Stimulated activated CD8-positive, alpha-beta memory T cell treated with anti-CD3 and anti-CD28 coated beads, Interleukin-7, amount 100 ng/mL, for 1 hour (primary cell): ENCODE data around the gene ZC3H4.
A peak's percentile ranks its signal among the peaks of the same experiment; 100 is the strongest.
"Not testable (repeated sequence)": the region's sequence is repeated elsewhere in the genome, so short reads cannot be mapped to it uniquely, and the experiment has no call there.

ENCODE experiments used
- DNase-seq, 2 donors: peaks; one replicate each; pipeline ENCODE4 v3.0.0-alpha.2; 2020; ENCODE audit warnings: low read depth in 2 of 2

The ZC3H4 gene

DNA sequence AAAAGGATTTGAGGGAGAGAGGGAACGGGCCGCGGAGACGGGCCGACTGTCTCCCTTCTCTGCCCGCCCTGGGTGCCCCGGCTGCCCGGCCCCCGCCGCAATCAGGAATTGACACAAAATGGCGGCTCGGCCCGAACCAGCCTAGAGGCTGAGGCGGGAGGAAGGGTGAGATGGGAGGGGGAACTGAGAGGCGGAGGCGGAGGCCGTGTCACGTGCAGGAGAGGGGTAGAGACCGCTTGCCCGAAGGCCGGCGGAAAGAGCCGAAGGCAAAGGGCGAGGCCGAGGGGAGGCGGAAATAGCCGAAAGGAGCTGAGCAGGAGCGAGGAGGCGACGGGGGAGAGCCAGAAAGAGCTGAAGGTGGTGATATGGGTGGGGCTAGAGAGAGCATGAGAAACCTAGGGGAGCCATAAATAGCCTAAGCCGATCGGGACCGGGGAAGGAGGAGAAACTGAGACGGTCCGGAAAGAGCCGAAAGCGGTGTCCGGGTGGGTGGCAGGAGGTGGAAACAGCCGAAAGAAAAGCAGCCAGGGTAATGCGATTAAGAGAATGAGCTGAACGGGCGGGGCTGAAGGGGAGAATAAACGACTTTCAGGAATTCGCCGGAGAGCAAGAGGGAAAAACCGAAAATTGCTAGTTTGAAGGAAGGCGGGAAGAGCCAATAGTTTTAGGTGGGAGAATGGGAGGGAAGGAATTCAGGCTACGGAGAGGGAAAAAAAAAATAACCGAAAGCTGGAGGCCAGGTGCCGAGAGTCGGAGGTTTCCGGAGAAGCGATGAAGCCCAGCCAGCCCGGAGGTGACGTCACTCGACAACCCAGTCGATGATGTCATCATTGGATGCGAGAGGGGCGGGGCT is at the start of gene ZC3H4:
ZC3H4 (minus strand) TSS at position 780 of the 853 bp plus-strand sequence. CDS start 1,192 bp downstream, outside the sequence.
- DNase-seq: peak; percentile 98

DNA sequence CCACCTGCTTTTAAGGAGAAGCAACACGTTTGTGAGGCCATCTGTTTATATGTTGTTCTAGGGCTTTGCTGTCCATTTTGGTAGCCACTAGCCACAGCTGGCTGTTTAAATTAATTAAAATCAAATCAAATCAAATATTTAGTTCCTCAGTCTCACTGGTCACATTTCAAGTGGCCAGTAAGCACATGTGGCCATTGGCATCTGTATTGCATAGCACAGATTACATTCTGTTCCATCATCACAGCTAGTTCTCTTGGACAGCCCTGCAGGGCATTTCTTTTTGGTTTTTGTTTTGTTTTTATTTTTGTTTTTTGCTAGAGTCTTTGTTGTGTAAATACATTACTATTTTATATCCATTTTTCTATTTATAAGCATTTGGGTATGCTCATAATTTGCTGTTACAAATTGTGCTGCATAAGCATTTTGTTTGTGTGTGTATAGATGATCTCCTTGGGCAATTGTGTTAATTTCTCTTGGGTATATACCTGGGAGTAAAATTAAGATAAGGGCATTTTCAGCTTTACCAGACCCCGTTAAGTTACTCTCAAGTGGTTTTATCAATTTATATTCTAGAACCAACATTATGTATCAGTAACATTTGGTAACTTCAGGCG is 48.4 kb upstream of the ZC3H4 start:
- no peak for DNase-seq

DNA sequence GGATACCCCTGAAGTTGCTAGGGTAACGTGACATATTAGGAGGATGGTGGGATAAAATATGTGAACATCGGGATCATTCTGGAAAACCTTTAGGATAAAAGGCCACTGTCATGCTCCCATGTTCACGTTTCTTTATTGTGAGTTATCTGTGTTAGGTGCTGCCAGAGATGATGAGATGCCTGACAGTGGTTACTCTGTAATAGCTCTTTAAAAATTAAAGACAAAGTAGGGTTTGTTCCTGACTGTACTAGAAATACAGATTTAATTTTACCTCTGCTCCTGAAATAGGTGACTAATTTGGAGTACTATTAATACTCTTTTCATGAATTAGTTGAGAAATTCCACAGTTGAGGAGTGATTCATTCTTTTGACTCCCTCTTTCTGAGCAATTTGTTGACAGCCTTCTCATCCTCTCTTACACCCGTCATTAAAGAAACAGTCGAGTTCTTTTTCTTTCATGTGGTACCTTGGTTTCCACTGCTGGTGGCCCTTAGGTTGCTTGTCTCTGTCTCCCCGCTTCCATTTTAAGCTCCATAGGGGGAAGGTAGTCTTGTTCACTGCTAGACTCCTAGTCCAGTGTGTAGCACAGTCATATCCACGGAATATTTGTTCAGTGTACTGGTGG is 45.4 kb upstream of the ZC3H4 start:
- DNase-seq: no peak

DNA sequence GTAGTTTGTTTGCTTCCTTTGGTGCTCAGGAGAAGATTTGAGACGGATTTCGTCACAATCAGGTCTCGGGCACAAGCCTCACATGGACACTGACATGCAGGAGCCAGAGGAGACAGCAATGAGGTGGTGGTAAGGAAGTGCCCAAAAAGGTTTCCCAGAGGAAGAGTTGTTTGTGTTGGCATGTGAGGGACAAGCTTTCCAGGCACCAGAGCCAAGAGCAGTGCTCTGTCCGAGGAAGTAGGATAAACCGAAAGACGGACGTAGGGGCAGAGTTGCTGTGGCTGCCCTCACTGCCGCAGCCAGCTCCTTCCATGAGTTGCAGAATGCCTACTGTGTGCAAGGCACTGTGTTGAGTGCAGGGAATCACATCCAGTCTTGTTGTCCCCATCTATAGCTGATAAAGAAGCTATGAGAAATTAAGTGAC is 44.8 kb upstream of the ZC3H4 start:
- no peak for DNase-seq

DNA sequence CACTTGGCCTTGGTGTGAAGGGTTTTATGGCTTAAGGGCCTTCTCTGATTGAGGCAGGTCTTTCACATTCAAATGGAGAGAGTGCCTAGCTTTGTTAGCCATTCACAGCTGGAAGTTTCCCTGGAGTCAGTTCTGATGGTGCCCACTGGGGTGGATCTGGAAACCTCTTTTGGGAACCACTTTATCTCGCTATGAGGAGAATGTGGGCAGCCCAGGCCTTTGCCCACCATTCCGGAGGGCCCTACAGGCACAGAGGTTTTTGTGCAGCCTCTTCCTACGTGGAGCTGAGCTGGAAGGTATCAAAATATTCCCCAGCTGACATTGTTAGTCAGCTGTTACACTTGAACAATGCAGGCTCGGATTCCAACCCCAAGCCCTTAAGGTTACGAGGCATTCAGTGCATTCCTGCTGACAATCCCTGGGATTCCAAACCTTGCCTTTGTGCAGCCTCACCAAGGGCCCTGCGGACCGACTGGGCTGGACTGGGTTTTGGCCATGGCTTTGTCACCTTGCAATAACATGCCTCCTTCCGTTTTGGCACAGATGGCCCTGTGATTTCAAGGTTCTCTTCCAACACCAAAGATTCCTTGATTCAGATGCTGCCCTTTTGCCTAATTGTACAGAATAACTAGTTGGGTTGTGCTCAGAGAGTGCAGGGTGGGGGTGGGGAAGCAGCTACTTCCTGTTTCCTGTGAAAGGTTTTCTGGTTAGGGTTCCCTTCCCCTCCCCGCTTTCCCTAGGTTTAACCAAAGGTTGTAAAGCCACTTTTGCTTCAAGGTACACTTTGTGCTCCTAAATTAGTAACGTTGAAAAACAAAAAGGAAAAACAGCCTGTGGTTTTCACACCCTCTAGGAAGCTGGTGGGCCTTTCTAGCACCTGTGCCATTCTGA is 44.1 kb upstream of the ZC3H4 start:
- DNase-seq: no peak

DNA sequence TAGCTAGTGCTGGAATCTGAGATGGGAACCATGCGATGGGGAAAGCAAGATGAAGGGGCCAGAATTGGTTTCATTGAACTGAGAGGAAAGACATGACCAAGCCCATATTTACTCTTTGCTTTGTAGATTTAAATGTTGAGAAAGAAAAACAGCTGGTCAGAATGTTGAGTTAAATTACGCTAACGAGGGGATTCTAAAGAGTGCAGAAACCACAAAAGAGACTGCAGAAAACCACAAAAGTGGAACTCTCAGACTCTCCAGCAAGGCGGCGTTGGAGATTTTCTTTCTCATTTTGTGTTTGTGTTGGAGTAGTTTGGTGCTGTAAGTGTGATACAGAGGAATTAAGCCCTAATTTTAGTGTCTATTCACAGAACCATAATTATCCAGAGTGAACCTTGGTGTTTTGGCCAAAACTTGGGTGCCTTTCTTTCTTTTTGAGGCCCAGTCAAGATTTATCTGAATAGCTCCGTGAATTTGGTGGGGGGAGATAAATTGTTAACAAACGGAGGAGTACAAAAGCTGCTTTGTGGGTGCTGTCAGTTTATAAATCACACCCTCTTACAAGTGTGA is 43.4 kb upstream of the ZC3H4 start:
- DNase-seq: no peak

DNA sequence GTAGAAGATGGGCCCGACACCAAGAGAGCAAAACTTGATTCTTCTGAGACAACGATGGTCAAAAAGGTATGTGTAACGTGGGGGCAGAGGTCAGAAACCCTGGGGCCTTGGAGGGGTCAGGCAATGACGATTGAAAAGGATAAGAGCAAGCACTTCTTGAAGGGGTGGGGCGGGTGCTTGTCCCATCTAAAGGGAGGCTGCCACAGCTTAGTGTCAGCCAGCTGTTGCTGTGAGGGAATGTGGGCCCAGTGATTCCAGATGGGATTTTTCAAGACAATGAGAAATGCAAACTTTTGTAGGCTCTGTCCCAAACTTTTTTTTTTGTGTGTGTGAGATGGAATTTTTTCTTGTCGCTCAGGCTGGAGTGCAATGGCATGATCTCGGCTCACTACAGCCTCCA is 41.6 kb upstream of the ZC3H4 start:
- no peak for DNase-seq

DNA sequence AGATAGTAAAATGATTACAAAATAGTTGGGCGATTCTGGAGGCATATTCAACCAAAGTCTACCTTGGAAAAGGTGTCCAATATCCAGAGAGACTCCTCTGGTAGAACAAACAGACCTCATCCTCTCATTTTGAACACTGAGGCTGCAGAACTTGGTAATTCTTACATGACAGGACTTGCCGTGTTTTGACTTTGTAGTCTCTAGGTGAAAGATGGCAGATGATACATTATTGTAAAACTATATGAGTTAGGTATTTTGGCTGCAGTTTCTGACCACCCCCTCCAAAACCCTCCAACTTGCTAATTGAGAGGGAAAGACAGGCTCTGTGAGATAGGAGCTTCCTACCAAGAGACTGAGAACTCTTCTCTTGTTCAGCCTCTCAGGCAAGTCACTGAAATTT is 39.7 kb upstream of the ZC3H4 start:
- DNase-seq: no peak

DNA sequence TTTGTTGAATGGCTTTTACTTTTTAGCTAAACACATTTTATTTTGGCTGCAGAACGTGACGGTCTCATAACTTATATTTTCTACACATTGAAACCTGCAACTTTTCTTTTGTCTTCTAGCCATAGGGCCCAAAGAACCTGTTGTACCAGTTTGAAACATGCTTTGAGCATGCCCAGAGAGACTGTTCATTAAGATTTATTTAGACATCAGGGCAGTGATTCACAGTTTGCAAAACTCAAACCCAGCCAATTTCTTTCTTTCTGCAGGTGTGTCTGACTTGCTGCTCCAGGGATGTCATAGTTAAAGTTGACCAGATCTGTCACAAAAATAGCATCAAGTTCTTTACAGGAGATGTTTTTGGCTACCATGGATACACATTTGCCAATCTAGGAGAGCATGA is 39.1 kb upstream of the ZC3H4 start:
- no peak for DNase-seq

DNA sequence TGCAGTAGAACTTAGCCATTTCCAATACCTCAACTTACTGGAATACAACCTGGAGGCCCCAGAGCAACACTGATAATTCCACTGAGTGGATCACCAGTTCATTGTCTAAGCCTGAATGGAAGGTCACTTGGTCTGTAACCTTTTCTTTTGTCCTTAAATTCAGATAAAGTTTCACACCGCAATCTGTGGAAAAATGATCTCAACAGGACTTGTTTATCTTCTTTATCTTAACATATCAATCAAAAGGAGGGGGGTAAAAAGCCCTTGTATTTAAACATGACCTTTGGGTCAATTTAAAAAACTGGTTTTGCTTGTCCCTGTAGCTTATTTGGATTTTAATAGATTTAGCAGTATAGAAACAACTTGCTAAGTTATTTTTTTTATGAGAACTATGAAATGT is 38.6 kb upstream of the ZC3H4 start:
- DNase-seq: no peak

DNA sequence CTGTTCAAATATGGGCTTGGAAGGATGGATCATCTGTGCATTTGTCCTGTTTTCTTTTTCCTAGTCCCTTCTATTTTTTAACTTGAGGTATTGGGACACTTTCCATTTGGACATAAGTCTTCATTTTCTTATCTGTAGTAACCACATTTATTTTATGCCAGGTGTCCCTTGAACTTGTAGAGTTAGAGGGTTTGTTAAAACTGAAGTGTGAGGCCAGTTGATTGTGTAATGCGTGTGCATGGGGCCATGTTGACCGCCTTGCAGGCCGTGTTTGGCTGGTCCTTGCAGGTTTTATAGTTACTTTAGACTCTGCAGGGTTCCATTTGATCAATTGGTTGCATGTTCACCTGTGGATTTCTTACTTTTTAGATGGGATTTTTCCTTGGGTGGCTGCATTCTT is 38.1 kb upstream of the ZC3H4 start:
- DNase-seq: no peak

DNA sequence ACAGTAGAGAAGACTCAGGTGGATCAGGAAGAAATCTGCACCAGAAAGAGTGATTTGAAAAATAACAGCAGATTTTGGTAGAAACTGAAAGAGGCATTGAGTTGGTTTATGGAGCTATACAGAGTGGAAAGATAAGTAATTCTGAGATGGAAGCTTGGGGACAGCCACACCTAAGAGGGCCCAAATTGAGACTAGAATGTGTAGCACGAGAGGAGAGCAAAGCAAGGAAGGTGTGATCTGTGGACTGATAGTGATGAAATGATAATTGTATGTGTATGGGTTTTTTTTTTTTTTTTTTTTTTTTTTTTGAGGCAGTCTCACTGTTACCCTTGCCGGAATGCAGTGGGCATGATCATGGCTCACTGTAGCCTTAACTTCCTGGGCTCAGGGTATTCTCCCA is 33.3 kb upstream of the ZC3H4 start:
- DNase-seq: no peak

DNA sequence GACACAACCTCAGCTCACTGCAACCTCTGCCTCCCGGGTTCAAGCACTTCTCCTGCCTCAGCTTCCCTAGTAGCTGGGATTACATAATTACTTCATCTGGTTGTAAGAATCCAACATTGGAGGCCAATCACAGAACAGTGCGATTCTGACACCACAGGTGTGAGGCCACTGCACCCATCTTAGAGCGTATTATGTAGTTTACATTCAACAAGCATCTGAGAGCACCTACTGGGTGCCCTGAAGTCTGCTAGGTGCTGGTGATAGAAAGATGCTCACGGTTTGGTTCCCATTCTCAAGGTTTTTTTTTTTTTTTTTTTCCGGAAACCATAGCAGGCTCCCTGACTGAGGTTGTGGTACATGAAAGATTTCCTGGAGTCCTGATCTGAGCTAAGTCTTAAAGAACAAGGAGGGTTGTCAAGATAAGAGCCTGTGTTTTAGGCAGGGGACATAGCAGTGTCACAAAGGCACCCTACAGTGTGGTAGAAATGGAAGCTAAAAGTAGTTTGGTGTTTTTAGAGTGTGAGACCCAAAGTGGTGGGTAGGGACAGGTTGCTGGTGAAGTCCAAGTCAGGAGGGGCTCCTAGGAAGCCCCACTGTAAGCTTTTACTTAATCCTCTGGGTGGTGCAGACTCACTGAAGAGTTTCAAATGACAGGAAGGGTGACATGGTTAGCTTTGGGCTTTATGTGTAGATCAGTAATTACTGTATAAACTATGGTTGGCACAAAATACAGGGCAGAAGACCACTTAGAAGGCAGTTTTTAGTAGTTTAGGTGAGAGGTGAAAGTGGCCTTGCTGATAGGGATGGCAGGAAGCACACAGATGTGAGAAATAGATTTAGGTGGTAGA is 32.3 kb upstream of the ZC3H4 start:
- DNase-seq: no peak

DNA sequence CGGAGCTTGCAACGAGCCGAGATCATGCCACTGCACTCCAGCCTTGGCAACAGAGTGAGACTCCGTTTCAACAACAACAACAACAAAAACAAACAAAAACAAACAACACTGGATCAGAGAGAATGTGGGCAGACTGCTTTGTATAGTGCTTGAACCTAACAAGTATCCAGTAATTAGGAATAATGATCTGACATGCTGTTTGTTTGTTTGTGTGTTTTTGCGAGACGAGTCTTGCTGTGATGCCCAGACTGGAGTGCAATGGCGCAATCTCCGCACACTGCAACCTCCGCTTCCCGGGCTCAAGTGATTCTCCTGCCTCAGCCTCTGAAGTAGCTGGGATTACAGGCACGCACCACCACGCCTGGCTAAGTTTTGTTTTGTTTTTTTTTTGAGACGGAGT is 31.1 kb upstream of the ZC3H4 start:
- no peak for DNase-seq

DNA sequence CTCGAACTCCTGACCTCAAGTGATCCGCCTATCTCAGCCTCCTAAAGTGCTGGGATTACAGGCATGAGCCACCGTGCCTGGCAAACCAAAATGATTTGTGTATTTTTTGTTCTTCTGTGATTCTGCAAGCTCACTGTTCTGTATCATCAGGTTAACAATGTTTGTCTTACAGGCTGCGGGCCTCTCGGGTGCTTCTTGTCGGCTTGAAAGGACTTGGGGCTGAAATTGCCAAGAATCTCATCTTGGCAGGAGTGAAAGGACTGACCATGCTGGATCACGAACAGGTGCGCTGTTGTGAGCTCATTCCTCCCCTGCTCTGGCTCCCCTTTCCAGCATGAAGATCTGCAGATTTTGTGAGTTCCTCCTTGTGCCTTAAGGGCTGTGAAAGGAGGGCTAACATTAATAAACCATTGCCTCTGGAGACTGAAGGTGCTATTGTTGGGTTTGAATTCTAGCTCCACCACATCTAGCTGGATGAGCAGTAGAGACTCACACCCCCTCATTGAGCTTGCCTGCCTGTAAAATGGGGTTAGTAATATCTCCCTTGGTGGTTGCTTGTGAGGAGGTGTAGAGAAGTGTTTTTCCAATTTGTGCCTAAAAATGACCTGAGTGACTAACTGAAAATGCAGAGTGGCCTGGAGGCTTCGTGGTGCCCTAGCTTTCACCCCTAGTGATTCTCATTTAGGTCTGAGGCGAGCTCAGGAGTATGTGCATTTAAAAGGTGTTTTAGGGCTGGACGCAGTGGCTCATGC is 29.9 kb upstream of the ZC3H4 start:
- DNase-seq: no peak

DNA sequence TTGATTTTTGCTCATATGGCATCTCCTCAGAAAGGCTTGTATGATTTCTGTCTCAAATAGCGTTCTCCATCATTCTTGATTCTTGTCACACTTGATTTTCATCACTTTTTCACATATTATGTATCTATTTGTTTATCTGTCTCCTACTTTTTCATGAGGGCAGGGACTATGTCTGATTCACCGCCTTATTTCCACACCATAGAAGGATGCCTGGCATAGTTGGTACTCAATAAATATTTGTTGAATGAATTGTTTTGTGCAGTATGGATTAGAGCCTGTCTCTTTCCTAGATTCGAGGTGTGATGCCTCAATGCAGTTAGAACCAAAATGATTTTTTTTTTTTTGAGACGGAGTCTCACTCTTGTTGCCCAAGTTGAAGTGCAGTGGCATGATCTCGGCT is 29.2 kb upstream of the ZC3H4 start:
- no peak for DNase-seq

DNA sequence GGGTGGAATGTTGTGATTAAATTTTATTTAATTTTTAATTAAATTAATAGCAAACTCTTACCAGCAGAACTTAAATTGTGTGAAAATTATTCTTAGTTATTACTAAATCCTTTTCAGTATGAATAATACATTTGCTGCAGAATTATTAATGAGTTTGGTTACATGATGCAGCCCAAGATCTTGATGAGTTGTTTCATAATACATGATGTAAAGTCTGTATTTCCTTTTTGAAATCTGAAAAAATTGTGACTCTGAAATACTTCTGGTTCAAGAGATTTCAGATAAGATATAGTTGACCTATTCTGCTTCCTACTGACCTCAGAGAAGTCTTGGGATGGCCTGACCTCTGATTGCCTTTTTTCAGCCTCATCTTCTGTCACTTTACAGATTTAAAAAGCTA is 28.1 kb upstream of the ZC3H4 start:
- no peak for DNase-seq

DNA sequence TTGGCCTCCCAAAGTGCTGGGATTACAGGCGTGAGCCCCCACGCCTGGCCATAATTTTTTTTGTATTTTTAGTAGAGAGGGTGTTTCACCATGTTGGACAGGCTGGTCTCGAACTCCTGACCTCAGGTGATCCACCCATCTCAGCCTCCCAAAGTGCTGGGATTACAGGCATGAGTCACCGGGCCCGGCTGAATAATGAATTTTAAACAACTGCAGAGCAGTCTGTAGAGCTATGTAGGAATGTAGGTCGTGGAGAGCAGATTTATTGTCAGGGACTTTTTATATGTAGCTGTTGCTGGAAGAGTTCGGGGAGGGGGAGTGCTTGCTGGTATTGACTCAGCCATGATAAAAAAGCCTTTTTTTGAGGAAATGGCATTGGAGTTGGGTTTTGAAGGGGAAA is 27.7 kb upstream of the ZC3H4 start:
- not testable (repeated sequence) for DNase-seq

DNA sequence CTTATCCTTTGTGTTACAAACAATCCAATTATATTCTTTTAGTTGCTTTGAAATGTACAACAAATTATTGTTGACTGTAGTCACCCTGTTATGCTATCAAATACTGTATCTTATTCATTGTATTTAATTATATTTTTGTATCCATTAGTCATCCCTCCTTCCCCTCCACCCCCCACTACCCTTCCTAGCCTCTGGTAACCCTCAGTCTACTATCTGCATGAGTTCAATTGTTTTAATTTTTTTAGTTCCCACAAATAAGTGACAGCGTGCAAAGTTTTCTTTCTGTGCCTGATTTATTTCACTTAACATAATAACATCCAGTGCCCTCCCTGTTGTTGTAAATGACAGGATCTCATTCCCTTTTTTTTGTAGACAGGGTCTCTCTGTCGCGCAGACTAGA is 21.6 kb upstream of the ZC3H4 start:
- no peak for DNase-seq

DNA sequence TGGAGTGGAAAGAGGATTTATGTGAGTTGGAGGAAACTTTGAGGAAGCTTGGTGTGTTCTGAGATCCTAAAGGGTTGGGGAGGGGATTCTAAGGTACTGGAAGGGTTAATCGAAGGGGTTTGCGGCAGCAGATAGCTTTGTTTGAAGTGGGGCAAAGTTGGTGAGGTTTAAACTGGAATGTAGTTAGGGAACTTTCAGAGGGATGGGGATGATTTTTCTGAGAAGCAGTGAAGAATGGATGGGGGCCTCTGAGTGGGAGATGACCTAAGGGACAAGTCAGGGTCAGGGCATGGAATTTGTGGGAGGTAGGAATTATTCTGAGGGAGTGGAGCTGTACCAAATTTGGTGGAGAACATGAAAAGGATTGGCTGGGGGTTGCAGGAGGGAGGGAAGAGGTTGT is 21.0 kb upstream of the ZC3H4 start:
- no peak for DNase-seq
